ENCODE results near the gene FHOD3.

The FHOD3 gene

GRCh38 chr18:36771245-36771644 is 473.7 kb downstream of the FHOD3 start:
- DNase-seq (ENCODE audit: low spot score) = no peak
- no peak for TF ChIP-seq CTCF (IDR thresholded peaks at IDR 0.05; ENCODE audit: extremely low read depth, missing control alignments)

GRCh38 chr18:36772241-36772723 is 474.8 kb downstream of the FHOD3 start:
- no peak for TF ChIP-seq CTCF (IDR thresholded peaks at IDR 0.05; ENCODE audit: extremely low read depth, missing control alignments)
- no peak for DNase-seq (ENCODE audit: low spot score)

GRCh38 chr18:36775396-36775795 is 477.9 kb downstream of the FHOD3 start:
- no peak for DNase-seq (ENCODE audit: low spot score)
- TF ChIP-seq CTCF (IDR thresholded peaks at IDR 0.05; ENCODE audit: extremely low read depth, missing control alignments) = no peak

GRCh38 chr18:36776650-36777049 is 479.1 kb downstream of the FHOD3 start:
- DNase-seq (ENCODE audit: low spot score) = no peak
- TF ChIP-seq CTCF (IDR thresholded peaks at IDR 0.05; ENCODE audit: extremely low read depth, missing control alignments) = no peak

GRCh38 chr18:36777566-36777965 is 480.1 kb downstream of the FHOD3 start:
- no peak for TF ChIP-seq CTCF (IDR thresholded peaks at IDR 0.05; ENCODE audit: extremely low read depth, missing control alignments)
- DNase-seq (ENCODE audit: low spot score) = no peak

- DNase-seq (ENCODE audit: low spot score) = no peak
These were observed 483.2 kb downstream of the FHOD3 start for GRCh38 chr18:36780748-36781147.

GRCh38 chr18:36782710-36783109 is 485.2 kb downstream of the FHOD3 start:
- TF ChIP-seq CTCF (IDR thresholded peaks at IDR 0.05; ENCODE audit: extremely low read depth, missing control alignments) = no peak
- no peak for DNase-seq (ENCODE audit: low spot score)

More at GRCh38 chr18:36780748-36781147, 483.2 kb downstream of the FHOD3 start:
- TF ChIP-seq CTCF (IDR thresholded peaks at IDR 0.05; ENCODE audit: extremely low read depth, missing control alignments) = no peak

Measured in GM20000 (cell line).